Esophagus squamous epithelium (tissue), 4 donors: ENCODE measurements around the gene MCEE.
"Not testable (repeated sequence)": the region's sequence is repeated elsewhere in the genome, so short reads cannot be mapped to it uniquely, and the experiment has no call there.

Source experiments
- POLR2A ChIP-seq, 4 donors: fragments of 450-650 bp; IDR thresholded peaks; one replicate each; pipeline ENCODE4 v1.6.1; 2017; ENCODE audit warnings: antibody characterized with exemption in 4 of 4, mild to moderate bottlenecking in 4 of 4, moderate library complexity in 3 of 4
- TF ChIP-seq, protein P1 (sequence below), 6 experiments: fragments of 450-650 bp in 4 of 6; fragments of 200-600 bp in 2 of 6; sonication (generic) in 2 of 6; IDR thresholded peaks; one replicate each; pipeline ENCODE4 v1.5.1; 2016 to 2019; ENCODE audit warnings: antibody characterized with exemption in 6 of 6, mild to moderate bottlenecking in 4 of 6, moderate library complexity in 4 of 6

- TF ChIP-seq, protein P1, sequence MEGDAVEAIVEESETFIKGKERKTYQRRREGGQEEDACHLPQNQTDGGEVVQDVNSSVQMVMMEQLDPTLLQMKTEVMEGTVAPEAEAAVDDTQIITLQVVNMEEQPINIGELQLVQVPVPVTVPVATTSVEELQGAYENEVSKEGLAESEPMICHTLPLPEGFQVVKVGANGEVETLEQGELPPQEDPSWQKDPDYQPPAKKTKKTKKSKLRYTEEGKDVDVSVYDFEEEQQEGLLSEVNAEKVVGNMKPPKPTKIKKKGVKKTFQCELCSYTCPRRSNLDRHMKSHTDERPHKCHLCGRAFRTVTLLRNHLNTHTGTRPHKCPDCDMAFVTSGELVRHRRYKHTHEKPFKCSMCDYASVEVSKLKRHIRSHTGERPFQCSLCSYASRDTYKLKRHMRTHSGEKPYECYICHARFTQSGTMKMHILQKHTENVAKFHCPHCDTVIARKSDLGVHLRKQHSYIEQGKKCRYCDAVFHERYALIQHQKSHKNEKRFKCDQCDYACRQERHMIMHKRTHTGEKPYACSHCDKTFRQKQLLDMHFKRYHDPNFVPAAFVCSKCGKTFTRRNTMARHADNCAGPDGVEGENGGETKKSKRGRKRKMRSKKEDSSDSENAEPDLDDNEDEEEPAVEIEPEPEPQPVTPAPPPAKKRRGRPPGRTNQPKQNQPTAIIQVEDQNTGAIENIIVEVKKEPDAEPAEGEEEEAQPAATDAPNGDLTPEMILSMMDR (IDR thresholded peaks at IDR 0.05), result not testable (repeated sequence)
- TF ChIP-seq POLR2A (IDR thresholded peaks at IDR 0.05), result not testable (repeated sequence)
These were observed 44.6 kb downstream of the MCEE start for GRCh38 chr2:71085325-71086003.
